ENCODE results near the gene WNT8B.

WNT8B gene

GRCh38 chr10:100462709-100463108, at the start of gene WNT8B:
Gene WNT8B, plus strand, starts transcription at chr10:100463009. Its CDS starts 160 bp downstream, at chr10:100463169.
- DNase-seq, result no peak

GRCh38 chr10:100413173-100413572, 49.6 kb upstream of the WNT8B start:
- DNase-seq, result no peak

GRCh38 chr10:100419911-100420449, 42.8 kb upstream of the WNT8B start:
- DNase-seq, result no peak

GRCh38 chr10:100427374-100427773, 35.4 kb upstream of the WNT8B start:
- no peak for DNase-seq

- DNase-seq, result peak; percentile 92
Observed at GRCh38 chr10:100433253-100434240, 29.3 kb upstream of the WNT8B start.

GRCh38 chr10:100436255-100436654, 26.6 kb upstream of the WNT8B start:
- no peak for DNase-seq

- no peak for DNase-seq
Observed at GRCh38 chr10:100438674-100439315, 24.0 kb upstream of the WNT8B start.

- DNase-seq, result no peak
Observed at GRCh38 chr10:100442548-100442947, 20.3 kb upstream of the WNT8B start.

- no peak for DNase-seq
Observed at GRCh38 chr10:100446130-100446761, 16.6 kb upstream of the WNT8B start.

GRCh38 chr10:100447663-100448062, 15.1 kb upstream of the WNT8B start:
- no peak for DNase-seq

- DNase-seq, result peak; percentile 37
Observed at GRCh38 chr10:100448951-100449350, 13.9 kb upstream of the WNT8B start.

- no peak for DNase-seq
Observed at GRCh38 chr10:100468322-100468721, 5.5 kb downstream of the WNT8B start.

GRCh38 chr10:100468978-100469377, 6.2 kb downstream of the WNT8B start:
- no peak for DNase-seq

- no peak for DNase-seq
Observed at GRCh38 chr10:100469756-100470155, 6.9 kb downstream of the WNT8B start.

- no peak for DNase-seq
Observed at GRCh38 chr10:100470367-100470766, 7.6 kb downstream of the WNT8B start.

- no peak for DNase-seq
Observed at GRCh38 chr10:100477970-100478369, 15.2 kb downstream of the WNT8B start.

- DNase-seq, result no peak
Observed at GRCh38 chr10:100479037-100479436, 16.2 kb downstream of the WNT8B start.

GRCh38 chr10:100480002-100480401, 17.2 kb downstream of the WNT8B start:
- no peak for DNase-seq

- peak; percentile 84 for DNase-seq
Observed at GRCh38 chr10:100481462-100482081, 18.8 kb downstream of the WNT8B start.

- DNase-seq, result peak; percentile 75
Observed at GRCh38 chr10:100482181-100482833, 19.5 kb downstream of the WNT8B start.

GRCh38 chr10:100482834-100483185, 20.0 kb downstream of the WNT8B start:
- no peak for DNase-seq

Data from RPMI8226 (cell line).